Astrocyte (in vitro differentiated cells and primary cell): ENCODE data around the gene MDFI. TPM values are rescaled to one million over a fixed set of nuclear protein-coding genes. Genes with fewer than 3 reads are reported as not detected.

ENCODE experiments used
- DNase-seq: peaks from one replicate; pipeline ENCODE4 v3.0.0-alpha.2; 2010; ENCODE audit warnings: low read depth
- FAIRE-seq: peaks from 2 replicates; lab custom pipeline; 2011; peaks lifted over from hg19 to GRCh38; lab: Jason Lieb, UNC
- H2AFZ ChIP-seq: 2 replicates; pipeline ENCODE4 v1.6.0; 2012; ENCODE audit warnings: low read depth, low read length, inconsistent platforms
- H3K27ac ChIP-seq: 2 replicates; pipeline ENCODE4 v1.5.1; 2011; ENCODE audit warnings: low read depth, low read length, inconsistent platforms
- H3K27me3 ChIP-seq: 2 replicates; pipeline ENCODE4 v1.6.0; 2011; ENCODE audit warnings: low read length, inconsistent platforms; ENCODE audit not compliant: insufficient read depth
- H3K36me3 ChIP-seq: 2 replicates; pipeline ENCODE4 v1.5.1; 2011; ENCODE audit warnings: low read length, inconsistent platforms; ENCODE audit not compliant: insufficient read depth
- H3K4me1 ChIP-seq: 2 replicates; pipeline ENCODE4 v1.5.1; 2011; ENCODE audit warnings: low read length, inconsistent platforms; ENCODE audit not compliant: insufficient read depth
- H3K4me2 ChIP-seq: 2 replicates; pipeline ENCODE4 v1.6.0; 2012; ENCODE audit warnings: low read length, inconsistent platforms
- H3K4me3 ChIP-seq: 2 replicates; pipeline ENCODE4 v1.5.1; 2011; ENCODE audit warnings: low read depth, mild to moderate bottlenecking, low read length, inconsistent platforms; ENCODE audit not compliant: insufficient read depth
- H3K79me2 ChIP-seq: 2 replicates; pipeline ENCODE4 v1.6.0; 2012; ENCODE audit warnings: mild to moderate bottlenecking, low read length, inconsistent platforms; ENCODE audit not compliant: insufficient read depth
- H3K9ac ChIP-seq: 2 replicates; pipeline ENCODE4 v1.6.0; 2012; ENCODE audit warnings: mild to moderate bottlenecking, low read length, inconsistent platforms
- H3K9me3 ChIP-seq: 2 replicates; pipeline ENCODE4 v1.5.1; 2012; ENCODE audit warnings: low read depth, mild to moderate bottlenecking, low read length, inconsistent platforms; ENCODE audit not compliant: insufficient read depth
- H4K20me1 ChIP-seq: 2 replicates; pipeline ENCODE4 v1.6.0; 2012; ENCODE audit warnings: low read length, inconsistent platforms; ENCODE audit not compliant: insufficient read depth
- H3K27ac Mint-ChIP-seq: one replicate; pipeline ENCODE4 v1.8.0; 2021; ENCODE audit warnings: mild to moderate bottlenecking, mixed read lengths; ENCODE audit not compliant: unreplicated experiment
- H3K27me3 Mint-ChIP-seq: one replicate; pipeline ENCODE4 v1.8.0; 2021; ENCODE audit warnings: low read depth, mixed read lengths; ENCODE audit not compliant: unreplicated experiment
- H3K36me3 Mint-ChIP-seq: one replicate; pipeline ENCODE4 v1.8.0; 2021; ENCODE audit warnings: low read depth, mixed read lengths; ENCODE audit not compliant: unreplicated experiment
- H3K4me1 Mint-ChIP-seq: one replicate; pipeline ENCODE4 v1.8.0; 2021; ENCODE audit warnings: low read depth, mixed read lengths; ENCODE audit not compliant: unreplicated experiment
- H3K4me3 Mint-ChIP-seq: one replicate; pipeline ENCODE4 v1.8.0; 2021; ENCODE audit warnings: mild to moderate bottlenecking, moderate library complexity, mixed read lengths; ENCODE audit not compliant: unreplicated experiment
- H3K9me3 Mint-ChIP-seq: one replicate; pipeline ENCODE4 v1.8.0; 2021; ENCODE audit warnings: mild to moderate bottlenecking, mixed read lengths; ENCODE audit not compliant: unreplicated experiment
- EZH2 ChIP-seq: IDR thresholded peaks from 2 replicates; pipeline ENCODE4 v1.6.1; 2012; ENCODE audit warnings: mild to moderate bottlenecking, low read length, inconsistent platforms; ENCODE audit not compliant: insufficient read depth
- total RNA-seq: library from RNA; stranded (reverse); gene quantifications from 2 replicates; pipeline ENCODE4 v1.2.1, GENCODE V29; 2021
- TF ChIP-seq, protein P1 (sequence below): IDR thresholded peaks from 2 replicates; pipeline ENCODE4 v1.5.1; 2011; ENCODE audit warnings: low read depth, mild to moderate bottlenecking, inconsistent platforms, low read length, moderate library complexity; ENCODE audit not compliant: insufficient read depth

MDFI gene
- total RNA-seq, 1 donor from 2014 or later, result 144 TPM

DNA sequence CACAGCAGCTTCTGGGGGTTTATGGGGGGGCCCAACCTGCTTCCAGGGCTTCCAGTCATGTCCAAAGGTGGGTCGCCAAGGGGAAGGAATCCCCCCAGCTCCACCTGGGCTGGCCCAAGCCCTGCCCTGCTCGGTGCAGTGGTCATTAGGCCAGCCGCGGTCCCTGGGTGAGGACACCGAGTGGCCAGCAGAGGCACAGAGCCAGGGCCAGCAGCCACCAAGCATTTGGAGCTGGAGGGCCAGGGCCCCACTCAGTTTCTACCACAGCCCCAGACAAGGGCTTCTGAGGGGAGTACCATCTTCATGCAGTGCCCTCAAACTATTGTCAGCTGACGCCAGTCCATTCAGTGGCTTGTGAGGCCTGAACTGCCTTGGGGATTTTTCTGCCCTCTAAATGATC, 57.6 kb downstream of the MDFI start:
- H3K27ac ChIP-seq, result no peak overlapping the region
- H3K4me3 Mint-ChIP-seq, result no peak overlapping the region
- H3K27ac Mint-ChIP-seq, result no peak overlapping the region
- no peaks in the 10 kb centered on the region for H3K27me3 ChIP-seq
- no peaks in the 10 kb centered on the region for H3K9me3 ChIP-seq
- no peaks in the 10 kb centered on the region for H3K79me2 ChIP-seq
- no peak overlapping the region for H3K4me2 ChIP-seq
- FAIRE-seq (no peak), DNase-seq (no peak)
- H4K20me1 ChIP-seq, result no peaks in the 10 kb centered on the region
- no peaks in the 10 kb centered on the region for H3K36me3 Mint-ChIP-seq
- peaks cover 23% of the 10 kb centered on the region for H3K27me3 Mint-ChIP-seq
- no peak overlapping the region for H3K4me3 ChIP-seq
- H3K4me1 ChIP-seq, result peaks cover 35% of the 10 kb centered on the region
- no peaks in the 10 kb centered on the region for H3K36me3 ChIP-seq
- no peak overlapping the region for H3K9ac ChIP-seq
- no peak for TF ChIP-seq EZH2
- TF ChIP-seq, protein P1, sequence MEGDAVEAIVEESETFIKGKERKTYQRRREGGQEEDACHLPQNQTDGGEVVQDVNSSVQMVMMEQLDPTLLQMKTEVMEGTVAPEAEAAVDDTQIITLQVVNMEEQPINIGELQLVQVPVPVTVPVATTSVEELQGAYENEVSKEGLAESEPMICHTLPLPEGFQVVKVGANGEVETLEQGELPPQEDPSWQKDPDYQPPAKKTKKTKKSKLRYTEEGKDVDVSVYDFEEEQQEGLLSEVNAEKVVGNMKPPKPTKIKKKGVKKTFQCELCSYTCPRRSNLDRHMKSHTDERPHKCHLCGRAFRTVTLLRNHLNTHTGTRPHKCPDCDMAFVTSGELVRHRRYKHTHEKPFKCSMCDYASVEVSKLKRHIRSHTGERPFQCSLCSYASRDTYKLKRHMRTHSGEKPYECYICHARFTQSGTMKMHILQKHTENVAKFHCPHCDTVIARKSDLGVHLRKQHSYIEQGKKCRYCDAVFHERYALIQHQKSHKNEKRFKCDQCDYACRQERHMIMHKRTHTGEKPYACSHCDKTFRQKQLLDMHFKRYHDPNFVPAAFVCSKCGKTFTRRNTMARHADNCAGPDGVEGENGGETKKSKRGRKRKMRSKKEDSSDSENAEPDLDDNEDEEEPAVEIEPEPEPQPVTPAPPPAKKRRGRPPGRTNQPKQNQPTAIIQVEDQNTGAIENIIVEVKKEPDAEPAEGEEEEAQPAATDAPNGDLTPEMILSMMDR, result no peak
- no peak overlapping the region for H2AFZ ChIP-seq
- peaks cover 3% of the 10 kb centered on the region for H3K9me3 Mint-ChIP-seq
- peaks cover 16% of the 10 kb centered on the region for H3K4me1 Mint-ChIP-seq

DNA sequence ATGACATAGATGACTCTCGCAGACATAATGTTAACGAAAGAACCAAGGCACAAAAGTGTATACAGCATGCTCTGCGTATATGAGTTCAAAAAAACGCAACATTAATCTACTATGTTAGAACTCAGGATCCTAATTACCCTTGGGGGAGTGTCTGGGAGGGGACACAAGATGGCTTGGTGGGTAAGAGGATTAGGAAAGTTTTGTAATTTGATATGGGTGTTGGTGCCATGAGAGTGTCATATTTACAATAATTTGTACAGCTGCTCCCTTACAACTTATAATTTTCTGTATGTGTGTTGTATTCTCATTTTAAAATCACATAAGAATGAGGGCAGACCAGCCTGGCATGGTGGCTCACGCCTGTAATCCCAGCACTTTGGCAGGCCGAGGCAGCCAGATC, 58.5 kb downstream of the MDFI start:
- peaks cover 17% of the 10 kb centered on the region for H3K27me3 Mint-ChIP-seq
- H3K9me3 Mint-ChIP-seq, result peaks cover 2% of the 10 kb centered on the region
- no peak overlapping the region for H3K27ac Mint-ChIP-seq
- DNase-seq (no peak), FAIRE-seq (no peak)
- H3K9me3 ChIP-seq, result no peaks in the 10 kb centered on the region
- no peaks in the 10 kb centered on the region for H3K36me3 ChIP-seq
- no peaks in the 10 kb centered on the region for H4K20me1 ChIP-seq
- TF ChIP-seq EZH2, result no peak
- TF ChIP-seq, protein P1, result no peak
- H3K4me3 ChIP-seq, result no peak overlapping the region
- H3K27me3 ChIP-seq, result no peaks in the 10 kb centered on the region
- H2AFZ ChIP-seq, result no peak overlapping the region
- H3K79me2 ChIP-seq, result no peaks in the 10 kb centered on the region
- peaks cover 38% of the 10 kb centered on the region for H3K4me1 ChIP-seq
- peaks cover 16% of the 10 kb centered on the region for H3K4me1 Mint-ChIP-seq
- no peak overlapping the region for H3K27ac ChIP-seq
- H3K36me3 Mint-ChIP-seq, result no peaks in the 10 kb centered on the region
- H3K9ac ChIP-seq, result no peak overlapping the region
- H3K4me2 ChIP-seq, result no peak overlapping the region
- no peak overlapping the region for H3K4me3 Mint-ChIP-seq

DNA sequence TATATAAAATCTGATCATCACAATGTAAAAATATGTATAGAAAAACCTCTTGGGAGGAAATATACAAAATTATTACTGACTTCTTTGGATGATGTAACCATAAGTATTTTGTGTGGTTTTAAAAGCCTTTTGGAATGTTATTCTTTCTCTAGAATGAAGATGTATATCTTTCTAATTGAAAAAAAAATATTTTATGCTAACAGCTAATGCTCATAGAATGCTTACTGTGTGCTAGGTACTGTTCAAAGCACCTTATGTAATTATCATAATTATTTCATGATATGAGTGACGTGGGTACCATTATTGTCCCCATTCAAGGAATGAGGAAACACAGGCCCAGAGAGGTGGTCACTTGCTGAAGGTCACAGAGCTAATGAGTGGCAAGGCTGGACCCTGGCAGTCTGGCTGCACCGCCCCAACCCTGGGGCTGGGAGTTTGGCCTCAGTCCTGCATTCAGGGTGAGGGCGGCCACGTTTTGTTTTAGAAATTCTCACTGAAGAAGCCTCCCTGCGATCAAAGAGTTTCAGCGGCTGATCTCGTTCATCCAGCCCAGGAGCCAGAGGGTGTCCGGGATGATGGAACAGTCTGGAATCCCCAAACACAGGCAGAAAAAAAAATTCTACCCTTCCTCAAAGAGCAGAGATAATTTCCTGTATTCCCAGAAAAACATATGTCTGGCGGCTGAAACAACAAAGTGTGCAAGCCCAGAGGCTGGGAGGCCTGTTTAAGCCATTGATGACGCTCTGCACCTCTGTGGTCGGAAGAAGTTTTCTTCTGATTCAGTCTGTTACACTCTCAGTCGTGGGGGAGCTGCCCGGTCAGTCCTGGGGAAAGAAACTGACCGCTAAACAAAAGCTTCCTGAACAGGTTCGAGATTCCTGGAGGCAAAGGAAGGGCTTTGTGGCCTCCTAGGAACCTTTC, 59.9 kb downstream of the MDFI start:
- Histone ChIP-seq H3K4me1 (peaks cover 38% of the 10 kb centered on the region), H2AFZ (peak overlapping the region; percentile 31), H3K9ac (peak overlapping the region; percentile 83), H3K4me2 (peak overlapping the region; percentile 73), H3K4me3 (peak overlapping the region; percentile 36), H4K20me1 (no peaks in the 10 kb centered on the region), H3K27me3 (no peaks in the 10 kb centered on the region), H3K79me2 (no peaks in the 10 kb centered on the region), H3K27ac (peak overlapping the region; percentile 99), H3K36me3 (no peaks in the 10 kb centered on the region), H3K9me3 (no peaks in the 10 kb centered on the region)
- TF ChIP-seq EZH2, result no peak
- TF ChIP-seq, protein P1, result no peak
- DNase-seq (peak; percentile 97), FAIRE-seq (no peak)
- Mint-ChIP-seq H3K27me3 (peaks cover 16% of the 10 kb centered on the region), H3K27ac (peak overlapping the region; percentile 92), H3K36me3 (no peaks in the 10 kb centered on the region), H3K9me3 (no peaks in the 10 kb centered on the region), H3K4me1 (peaks cover 14% of the 10 kb centered on the region), H3K4me3 (no peak overlapping the region)
